NCI-H345 (cell line): ENCODE results near the gene FOXC2.

Experiments
- DNase-seq: peaks from one replicate; lab custom pipeline; 2025; lab: John Stamatoyannopoulos, UW

The FOXC2 gene

DNA sequence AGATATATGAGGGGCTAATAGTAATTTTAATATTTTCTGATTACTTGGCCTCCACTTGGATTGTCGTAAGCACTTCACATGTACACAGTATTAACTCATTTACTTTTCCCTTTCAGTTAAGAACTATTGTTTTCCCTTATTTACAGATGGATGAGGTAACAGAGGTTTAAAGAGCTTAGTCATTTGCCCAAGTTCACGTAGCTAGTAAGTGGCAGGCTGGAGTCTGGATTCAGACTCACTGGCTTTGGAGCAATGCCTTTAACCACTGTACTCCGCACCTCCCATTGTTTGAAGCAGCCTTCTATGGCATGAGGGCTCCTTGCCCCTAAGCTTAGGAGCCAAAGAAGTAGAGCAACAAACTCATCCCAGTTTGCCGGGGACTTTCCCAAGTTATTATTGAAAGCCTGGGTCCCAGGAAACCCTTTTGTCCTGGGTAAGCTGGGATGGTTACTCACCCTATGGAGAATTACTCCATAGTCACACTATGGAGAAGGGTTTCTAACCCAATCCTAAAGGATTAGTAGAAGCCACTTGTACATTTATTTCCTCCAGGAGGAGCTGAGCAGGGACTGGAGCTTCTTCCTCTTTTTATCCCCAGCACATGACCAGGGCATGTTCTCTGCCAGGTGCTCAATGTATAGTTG lies 24.0 kb downstream of the FOXC2 start:
- DNase-seq, result no peak

DNA sequence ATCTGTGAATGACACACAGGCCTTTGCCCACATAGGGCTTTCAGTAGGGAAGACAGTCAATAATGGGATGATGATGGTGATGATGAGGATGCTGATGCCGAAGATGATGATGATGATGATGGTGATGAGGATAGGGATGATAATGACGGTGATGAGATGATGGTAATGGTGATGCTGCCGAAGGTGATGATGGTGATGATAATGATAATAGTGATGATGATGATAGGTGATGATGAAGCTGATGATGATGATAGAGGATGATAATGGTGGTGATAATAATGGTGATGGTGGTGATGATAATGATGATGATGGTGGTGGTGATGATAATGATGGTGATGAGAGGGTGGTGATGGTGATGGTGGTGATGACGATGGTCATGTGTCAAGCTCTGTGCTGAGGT lies 24.6 kb downstream of the FOXC2 start:
- no peak for DNase-seq

DNA sequence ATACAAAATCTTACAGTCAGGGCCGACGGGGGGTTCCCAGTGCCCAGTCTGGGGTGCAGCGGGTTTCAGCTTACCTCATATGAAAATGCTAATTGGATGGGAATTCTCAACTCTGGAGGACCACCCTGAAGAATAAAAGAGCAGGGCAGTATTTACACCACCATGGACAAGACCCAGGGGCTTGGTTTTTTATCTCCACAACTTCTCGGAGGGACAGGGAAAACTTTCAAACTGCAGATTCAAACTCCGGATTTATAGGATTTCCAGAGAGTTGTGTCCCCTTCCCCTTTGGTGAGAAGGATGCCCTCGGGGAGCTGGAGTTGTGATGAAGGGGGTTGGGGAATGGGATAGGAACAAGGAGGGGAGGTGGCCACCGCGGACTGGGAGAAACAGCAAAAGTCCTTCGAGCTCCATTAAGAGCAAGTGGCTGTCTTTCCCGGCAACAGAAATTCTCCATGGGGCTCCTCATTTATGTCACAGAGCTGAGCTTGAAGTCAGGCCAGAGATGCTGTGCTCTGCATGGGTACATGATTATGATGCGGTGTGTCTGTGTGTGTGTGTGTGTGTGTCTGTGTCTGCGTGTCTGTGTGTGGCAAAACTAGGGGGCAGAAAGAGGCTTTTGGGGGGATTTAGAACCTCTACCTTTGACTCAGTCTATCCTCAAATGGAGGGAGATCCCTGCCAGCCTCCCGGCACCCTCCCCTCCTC lies 27.4 kb downstream of the FOXC2 start:
- no peak for DNase-seq

DNA sequence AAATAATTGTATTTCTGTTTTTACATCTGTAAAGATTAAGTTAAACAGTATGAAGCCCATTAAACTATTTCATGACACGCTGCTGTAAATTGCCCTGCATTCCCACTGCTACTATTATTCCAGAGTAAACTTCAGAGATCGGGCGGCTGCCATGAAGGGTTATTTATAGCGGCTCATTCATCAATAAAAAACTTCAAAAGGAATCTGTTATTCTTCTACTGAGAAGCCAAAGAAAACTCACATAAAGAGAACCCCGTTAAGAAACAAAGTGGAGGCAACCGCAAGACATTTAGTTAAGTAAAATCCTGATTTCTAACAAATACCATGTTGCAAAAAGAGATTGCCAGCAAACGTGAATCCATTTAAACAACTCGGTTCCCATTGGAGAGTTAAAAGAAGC lies 28.1 kb downstream of the FOXC2 start:
- no peak for DNase-seq

DNA sequence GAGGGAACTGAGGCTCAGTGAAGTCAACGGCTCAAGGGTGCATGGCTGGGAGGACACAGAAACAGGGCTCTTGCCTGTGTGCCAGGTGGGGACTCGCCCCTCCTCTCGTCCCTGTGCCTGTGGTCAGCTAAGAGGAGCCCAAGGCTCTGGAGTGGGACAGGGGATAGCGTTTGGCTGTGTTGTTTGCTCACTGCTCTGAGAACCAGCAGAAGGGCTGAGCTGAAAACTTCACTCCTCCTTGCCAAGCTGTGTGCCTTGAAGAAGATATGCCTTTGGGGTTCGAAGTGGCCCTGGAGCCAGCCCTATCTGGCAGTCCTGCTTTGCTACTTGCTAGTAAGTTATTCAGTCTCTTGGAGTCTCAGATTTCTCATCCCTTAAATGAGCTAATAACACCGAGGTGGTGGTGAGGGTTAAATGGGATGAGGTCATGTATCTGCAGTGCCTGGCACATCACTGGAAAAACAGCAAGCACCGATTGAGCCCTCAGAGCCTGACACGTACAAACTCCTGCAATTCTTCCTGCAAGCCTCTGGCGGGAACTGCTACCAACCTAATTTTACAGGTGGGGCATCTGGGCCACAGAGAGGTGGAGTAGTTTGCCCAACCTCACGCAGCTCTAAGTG lies 29.5 kb downstream of the FOXC2 start:
- no peak for DNase-seq

DNA sequence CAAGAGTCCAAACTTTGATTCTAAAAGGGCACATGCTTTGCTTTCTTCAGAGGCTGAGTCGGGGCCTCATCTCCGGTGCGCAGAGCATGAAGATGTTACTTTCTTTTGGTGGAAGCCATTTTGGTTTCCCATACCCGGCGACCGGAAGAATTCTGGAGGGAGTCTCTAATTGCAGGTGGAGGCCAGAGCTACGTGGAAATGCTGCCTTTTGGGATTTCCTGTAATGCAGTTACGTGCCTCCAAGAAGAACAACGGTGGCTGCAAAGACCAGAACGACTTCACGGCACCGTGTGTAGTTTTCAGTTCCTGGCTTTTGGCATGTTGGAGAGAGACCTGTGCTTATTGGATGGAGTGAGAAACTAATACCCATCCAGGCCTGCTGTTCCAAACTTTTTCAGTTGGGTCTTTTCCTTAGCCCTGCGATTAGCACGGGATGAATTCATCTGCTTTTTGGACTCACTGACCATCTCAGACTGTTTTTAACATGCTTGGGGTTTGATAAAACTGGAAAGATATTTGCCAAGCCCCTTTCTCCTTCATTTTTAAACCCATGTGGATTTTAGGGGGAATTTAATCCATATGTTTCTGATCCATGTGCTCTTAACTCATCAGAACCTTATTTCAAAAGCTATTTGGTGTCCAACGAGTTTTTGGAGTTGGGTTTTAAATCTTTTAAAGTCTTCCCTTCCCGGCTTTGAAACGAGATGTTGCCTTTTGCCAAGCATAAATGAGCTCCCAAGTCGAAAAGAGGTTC lies 30.7 kb downstream of the FOXC2 start:
- DNase-seq, result no peak

DNA sequence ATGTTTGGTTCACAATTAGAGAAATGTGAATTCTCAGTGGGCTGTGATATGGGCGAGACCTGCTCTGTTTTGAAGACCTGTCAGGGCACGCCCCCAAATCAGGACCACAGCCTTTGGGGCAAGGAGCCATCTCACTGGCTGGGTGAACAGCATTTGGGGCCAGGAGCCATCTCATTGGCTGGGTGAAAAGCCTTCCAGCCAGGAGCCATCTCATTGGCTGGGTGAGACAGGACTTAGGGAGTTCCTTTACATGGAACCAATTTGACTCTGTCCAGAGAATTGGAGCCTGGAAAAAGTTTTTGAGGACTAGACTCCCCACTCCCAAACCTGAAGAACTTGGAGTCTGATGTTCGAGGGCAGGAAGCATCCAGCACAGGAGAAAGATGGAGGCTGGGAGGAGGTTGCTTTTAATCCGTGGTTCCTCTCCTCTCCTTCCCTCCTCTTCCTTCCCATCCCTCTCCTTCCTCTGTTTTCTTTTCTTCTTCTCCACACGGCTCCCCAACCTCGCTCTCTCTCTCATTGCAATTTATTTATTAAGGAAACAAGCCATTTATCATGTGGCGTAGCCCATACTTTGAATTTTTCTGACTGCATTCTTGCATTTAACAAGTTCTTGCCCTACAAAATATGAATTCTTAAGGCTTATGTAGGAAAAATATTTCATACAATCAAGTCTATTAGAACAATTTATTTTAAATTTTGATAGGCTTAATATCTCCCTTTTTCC lies 31.4 kb downstream of the FOXC2 start:
- DNase-seq, result no peak

DNA sequence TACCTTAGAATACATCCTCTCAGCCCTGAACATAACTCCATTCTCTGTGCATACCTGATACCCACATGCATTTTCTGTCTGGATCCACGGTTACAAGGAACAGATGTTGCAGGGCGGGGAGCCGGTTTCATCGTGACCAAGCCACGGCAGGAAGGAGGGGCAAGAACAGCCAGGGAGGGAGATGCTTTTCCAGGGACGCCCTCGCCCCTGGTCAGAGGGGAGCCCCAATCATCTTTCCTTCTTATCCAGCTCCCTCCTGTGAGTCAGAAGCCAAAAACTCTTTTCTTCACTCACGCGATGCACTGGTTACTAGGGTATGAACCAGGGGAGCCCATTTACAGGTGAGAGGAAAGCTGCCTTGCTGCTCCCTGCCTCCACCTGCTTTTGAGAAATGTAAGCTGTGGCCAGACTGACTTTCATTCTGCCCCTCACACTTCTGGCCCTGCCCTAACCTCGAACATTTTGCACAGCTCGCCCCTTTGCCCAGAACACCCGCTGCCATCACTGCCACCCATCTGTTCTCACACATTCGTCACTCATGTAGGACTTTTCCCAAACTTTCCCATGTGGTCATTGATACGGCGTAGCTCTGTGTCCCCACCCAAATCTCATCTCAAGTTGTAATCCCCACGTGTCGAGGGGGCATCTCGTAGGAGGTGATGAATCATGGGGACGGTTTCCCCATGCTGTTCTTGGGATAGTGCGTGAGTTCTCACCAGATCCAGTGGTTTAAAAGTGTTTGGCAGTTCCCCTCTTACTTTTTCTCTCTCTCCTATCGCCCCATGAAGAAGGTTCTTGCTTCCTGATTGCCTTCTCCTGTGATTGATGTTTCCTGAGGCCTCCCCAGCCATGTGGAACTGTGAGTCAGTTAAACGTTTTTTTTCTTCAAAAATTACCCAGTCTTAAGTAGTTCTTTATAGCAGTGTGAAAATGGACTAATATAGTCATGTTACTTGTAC lies 32.3 kb downstream of the FOXC2 start:
- DNase-seq, result no peak

DNA sequence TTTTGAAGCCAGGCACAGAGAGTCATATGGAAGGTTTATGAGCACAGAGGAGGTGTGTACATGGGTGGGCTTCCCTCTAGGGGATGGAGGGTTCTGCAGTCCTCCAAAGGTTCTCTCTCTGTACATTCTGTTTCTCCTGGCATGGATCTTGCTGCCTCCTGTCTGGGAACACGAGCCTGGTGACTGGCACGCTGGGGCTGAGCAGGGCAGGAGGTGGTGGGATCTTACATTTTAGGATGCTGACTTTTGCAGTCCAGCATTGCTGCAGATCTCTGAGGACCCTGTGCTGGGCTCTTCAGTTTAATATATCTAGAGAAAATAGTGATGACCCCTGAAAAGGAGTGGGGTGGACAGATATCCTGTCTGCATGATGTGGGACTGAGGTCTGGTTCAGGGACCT lies 34.7 kb downstream of the FOXC2 start:
- DNase-seq, result no peak

DNA sequence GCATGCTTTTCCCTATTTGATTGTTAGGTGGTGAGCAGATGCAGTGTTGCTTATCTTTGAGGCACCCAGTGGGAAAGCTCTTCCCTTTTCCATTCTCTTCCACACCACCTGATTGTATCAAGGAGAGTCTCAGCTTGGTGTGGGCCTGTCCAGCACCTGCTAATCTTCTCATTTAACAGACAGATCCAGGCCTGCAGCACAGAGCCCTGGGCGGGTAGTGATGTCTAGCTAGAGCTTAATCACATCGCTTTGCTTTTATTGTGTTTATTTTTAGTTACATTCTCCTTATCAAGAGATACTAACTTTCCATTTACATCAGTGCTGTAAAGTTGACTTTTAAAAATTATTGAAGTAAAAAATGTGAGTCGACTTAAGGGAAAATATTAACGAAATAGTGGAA lies 35.9 kb downstream of the FOXC2 start:
- DNase-seq, result no peak

DNA sequence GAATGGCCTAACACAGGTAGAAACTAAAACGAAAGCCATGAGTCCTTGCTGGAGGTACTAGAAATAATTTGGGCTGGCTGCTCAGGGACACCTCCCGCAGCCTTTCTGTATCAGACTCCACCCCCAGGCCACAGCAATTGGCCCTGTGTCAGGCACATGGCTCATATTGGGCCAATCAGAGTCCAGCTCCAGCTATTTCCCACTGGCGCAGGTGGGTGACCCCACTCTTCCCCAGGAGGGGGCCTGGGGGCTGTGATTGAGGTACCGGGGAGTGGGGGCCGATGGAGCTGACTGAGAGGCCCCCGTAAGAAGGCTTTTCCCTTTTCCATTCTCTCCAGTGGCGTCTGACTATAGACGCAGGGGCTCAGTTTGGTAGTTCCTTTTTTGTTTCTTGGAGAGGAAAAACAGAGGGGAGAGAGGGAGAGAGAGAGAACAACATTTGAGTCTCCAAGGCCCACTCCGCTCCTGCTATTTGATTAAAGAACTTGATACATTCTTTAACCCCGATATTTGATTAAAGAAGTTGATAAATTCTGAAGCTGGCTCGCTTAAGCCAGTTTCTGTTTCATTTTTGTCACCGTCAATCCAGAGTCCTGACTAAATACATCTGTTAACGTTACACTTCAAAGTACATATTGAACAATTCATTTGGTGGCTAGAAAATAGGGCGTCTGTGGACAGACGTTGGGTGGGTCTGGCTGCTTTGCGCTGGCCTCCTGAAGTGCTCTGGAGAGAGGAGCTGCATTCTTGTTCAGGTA lies 38.0 kb downstream of the FOXC2 start:
- no peak for DNase-seq

DNA sequence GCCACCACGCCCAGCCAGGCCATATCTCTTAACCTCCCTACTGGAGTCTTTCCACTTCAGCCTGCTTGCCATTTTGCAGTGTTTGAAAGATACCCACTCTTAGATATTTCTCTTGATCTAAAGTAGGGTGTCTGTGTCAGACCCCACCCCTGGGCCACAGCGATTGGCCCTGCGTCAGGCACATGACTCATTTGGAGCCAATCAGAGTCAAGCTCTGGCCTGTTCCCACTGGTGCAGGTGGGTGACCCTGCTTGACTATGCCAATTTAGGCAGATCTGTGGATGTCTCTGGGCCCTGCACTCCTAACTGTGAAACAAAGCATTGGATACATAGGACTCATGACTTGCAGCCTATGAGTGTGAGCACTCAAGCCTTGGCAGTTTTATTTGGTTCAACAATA lies 39.3 kb downstream of the FOXC2 start:
- DNase-seq, result no peak

DNA sequence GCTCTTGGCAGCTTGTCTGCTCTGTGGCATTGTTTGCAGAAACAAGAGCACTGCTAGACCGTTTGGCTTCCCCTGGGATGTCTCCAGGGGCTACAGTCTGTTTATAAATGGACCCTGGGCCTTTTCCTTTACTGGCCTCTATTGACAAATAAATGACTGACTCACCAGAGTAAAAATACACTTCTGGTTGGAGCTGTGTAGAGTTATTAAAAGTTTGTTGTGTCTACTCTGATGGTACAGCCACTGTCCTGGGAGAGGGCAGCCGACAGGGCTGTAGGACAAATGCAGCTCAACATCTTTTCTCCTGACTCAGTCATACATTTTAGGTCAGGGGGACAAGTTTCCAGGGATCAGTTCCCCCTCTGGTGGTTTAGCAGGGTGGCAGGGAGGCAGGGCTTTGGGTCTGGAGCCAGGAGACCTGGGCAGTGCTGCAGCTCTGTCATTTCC lies 41.7 kb downstream of the FOXC2 start:
- DNase-seq, result no peak

DNA sequence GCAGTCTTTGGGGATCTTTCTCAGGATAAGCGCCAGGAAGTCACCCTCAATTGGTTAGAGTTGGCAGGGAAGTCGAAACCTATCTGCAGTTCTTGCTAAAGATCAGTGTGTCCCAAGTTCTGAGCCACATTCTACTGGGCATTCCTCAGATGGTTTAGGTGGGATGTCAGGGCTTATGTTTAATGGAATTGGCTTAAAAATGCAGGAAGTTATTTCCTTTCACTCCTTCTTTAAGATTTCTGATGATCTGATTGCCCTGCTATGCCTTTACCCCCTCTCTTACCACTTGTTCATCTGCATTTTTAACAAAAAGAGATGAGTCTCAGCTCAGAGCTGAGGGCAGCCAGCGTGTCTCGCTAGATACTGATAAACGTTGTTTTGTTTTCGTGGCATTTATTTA lies 42.5 kb downstream of the FOXC2 start:
- no peak for DNase-seq

DNA sequence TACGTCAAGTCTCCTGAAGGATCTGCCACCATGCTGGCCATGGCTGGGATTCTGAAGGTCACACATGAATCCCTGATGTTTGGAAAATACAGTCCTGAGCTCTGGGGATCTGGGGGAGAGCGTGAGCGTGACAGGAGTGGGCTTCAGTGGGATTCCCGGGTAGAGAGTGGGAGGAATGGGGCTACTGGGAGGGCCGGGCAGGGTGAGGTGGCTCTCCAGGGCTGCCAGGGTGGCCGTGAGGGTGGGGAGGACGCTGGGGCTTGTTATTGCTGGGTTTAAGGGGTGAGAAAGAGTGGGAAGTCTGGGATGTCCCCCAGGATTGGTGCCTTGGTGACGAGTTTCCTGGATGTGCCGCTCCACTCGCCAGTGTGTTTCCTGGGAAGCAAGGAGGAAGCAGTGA lies 43.0 kb downstream of the FOXC2 start:
- DNase-seq, result no peak

DNA sequence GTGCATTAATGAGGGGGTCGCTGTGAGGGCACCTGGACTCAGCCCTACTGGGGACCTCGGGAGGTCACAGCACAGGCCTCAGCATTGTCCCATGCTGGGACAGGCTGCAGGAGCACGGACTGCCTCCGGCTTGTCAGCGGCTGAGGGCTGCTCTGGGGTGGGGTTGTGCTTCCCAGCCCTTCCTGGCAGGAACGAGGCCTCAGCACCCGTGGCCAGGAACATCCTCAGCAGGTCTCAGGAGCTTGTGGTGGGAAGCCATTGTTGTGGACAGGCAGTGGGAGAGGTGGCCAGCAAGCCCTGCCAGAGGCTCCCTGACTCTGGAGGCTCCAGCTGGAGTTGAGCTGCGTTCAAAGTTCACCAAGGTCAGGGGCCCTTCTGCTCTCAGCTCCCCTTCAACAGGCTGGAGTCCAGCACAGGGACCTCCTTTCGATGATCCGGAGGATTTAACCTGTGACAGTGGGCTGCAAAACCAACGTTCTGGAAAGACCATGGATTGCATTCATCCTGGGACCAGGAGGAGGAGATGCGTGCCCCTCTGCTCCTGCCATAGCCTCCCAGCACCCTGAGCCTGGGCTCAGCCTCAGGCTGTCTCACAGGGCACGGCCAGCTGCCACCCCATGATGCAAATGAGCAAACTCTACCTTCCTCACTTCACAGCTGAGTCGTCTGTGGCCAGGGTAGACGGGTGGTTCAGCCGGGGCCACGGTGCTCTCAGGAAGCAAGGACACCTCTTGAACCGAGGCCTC lies 44.3 kb downstream of the FOXC2 start:
- no peak for DNase-seq

DNA sequence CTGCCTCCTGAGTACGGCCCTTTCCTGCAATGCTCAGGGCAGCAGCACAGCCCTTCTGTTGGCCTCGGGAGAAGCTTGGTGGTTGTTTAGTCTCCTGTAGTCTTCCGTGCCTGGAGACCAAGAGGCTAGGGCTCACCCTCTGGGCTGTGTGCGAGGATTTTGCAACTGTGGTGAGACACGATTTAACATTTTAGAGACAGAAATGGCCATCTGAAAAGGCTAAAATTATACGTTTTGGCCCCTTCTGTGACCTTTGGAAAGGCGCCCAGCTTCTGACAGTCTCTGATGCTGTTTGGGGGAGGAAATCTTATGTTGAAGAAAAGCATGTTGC lies 44.9 kb downstream of the FOXC2 start:
- no peak for DNase-seq

DNA sequence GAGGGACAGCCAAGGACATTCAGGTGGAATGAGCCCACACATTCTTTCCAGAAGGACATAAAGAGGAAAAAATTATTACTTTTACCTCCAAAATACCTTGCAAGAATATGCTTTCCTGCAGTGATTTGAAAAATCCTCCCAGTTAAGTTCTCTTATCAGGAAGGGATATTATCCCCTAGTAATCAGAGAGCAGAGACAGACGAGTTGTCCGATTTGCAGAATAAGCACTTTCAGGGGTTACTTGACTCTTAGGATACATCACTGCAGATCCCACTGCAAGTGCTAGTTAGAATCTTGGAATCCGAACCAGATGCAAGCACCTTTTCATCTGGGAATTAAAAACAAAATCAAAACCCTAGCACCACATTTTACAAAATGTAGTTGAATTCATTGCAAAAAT lies 45.3 kb downstream of the FOXC2 start:
- no peak for DNase-seq

DNA sequence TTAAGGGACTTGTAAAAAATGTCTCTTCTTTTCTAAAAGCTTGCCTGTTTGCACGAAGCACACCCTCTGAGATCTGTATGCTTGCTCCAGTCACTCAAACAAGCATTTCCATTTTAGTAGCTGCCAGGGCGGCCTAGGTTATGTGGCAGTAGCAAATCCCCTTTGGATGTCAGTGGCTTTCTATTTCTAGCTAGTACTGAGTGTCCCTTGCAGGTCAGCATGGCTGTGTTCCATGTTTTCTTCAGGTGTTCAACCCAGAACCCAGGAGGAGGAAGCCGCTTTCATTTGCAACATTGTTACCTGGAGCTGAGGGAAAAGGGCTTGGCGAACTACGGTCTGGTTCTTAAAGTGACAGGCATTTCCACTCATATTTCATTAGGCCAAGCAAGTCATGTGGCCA lies 48.1 kb downstream of the FOXC2 start:
- DNase-seq, result no peak

DNA sequence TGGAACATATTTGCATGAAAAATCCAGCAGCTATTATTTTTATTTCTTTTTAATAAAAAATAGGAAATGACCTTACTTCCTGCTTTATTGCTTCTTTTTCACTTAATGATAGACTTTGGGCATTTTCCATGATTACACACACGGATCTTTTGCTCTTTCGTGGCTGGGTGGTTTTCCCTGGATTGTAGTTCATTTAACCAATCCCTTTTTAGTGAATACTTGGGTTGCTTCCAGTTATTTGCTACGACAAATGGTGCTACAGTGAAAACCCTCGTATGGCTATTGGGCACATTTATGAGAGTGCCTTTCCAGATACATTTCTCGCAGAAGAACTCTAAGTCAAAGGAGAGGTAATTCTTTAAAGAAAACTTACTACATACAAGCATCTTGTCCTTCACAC lies 50.3 kb downstream of the FOXC2 start:
- no peak for DNase-seq
